Rectal smooth muscle tissue (tissue), 1 donor: ENCODE results near the gene STXBP6.
A peak's percentile ranks its signal among the peaks of the same experiment; 100 is the strongest.

Experiments used
- H3K27ac ChIP-seq: one replicate; pipeline ENCODE4 v1.7.0; 2013; ENCODE audit warnings: low read depth, low read length, inconsistent platforms
- H3K27me3 ChIP-seq: one replicate; pipeline ENCODE4 v1.7.0; 2013; ENCODE audit warnings: low read length; ENCODE audit not compliant: control insufficient read depth, insufficient read depth
- H3K36me3 ChIP-seq: one replicate; pipeline ENCODE4 v1.7.0; 2013; ENCODE audit warnings: low read length; ENCODE audit not compliant: control insufficient read depth, insufficient read depth
- H3K4me1 ChIP-seq: one replicate; pipeline ENCODE4 v1.7.0; 2013; ENCODE audit warnings: low read length; ENCODE audit not compliant: control insufficient read depth, insufficient read depth
- H3K4me3 ChIP-seq: one replicate; pipeline ENCODE4 v1.7.0; 2013; ENCODE audit warnings: low read length
- H3K9ac ChIP-seq: one replicate; pipeline ENCODE4 v1.7.0; 2013; ENCODE audit warnings: low read length

Gene STXBP6

GRCh38 chr14:25048170-25049016, 1.6 kb downstream of the STXBP6 start:
- H3K27ac ChIP-seq = peak overlapping the region; percentile 33

GRCh38 chr14:25046301-25046943, 3.5 kb downstream of the STXBP6 start:
- Histone ChIP-seq H3K36me3 (no peaks in the 10 kb centered on the region), H3K27ac (no peak overlapping the region), H3K4me3 (no peak overlapping the region), H3K27me3 (no peaks in the 10 kb centered on the region), H3K9ac (no peak overlapping the region), H3K4me1 (peaks cover 13% of the 10 kb centered on the region)

More at GRCh38 chr14:25048170-25049016, 1.6 kb downstream of the STXBP6 start:
- Histone ChIP-seq H3K4me1 (peaks cover 13% of the 10 kb centered on the region), H3K9ac (no peak overlapping the region), H3K27me3 (no peaks in the 10 kb centered on the region), H3K4me3 (peak overlapping the region; percentile 72), H3K36me3 (no peaks in the 10 kb centered on the region)

GRCh38 chr14:25044106-25044698, 5.7 kb downstream of the STXBP6 start:
- no peaks in the 10 kb centered on the region for H3K27me3 ChIP-seq
- H3K4me3 ChIP-seq = no peak overlapping the region
- no peak overlapping the region for H3K9ac ChIP-seq
- no peak overlapping the region for H3K27ac ChIP-seq
- H3K36me3 ChIP-seq = no peaks in the 10 kb centered on the region
- peaks cover 8% of the 10 kb centered on the region for H3K4me1 ChIP-seq

GRCh38 chr14:25042362-25043299, 7.3 kb downstream of the STXBP6 start:
- Histone ChIP-seq H3K4me3 (no peak overlapping the region), H3K4me1 (peaks cover 2% of the 10 kb centered on the region), H3K27me3 (no peaks in the 10 kb centered on the region), H3K27ac (no peak overlapping the region), H3K36me3 (no peaks in the 10 kb centered on the region), H3K9ac (no peak overlapping the region)

- Histone ChIP-seq H3K4me3 (no peak overlapping the region), H3K27me3 (no peaks in the 10 kb centered on the region), H3K36me3 (no peaks in the 10 kb centered on the region), H3K27ac (no peak overlapping the region), H3K9ac (no peak overlapping the region), H3K4me1 (peaks cover 2% of the 10 kb centered on the region)
These were observed 8.0 kb downstream of the STXBP6 start for GRCh38 chr14:25041898-25042297.

GRCh38 chr14:25041484-25041883, 8.5 kb downstream of the STXBP6 start:
- Histone ChIP-seq H3K36me3 (no peaks in the 10 kb centered on the region), H3K4me3 (no peak overlapping the region), H3K27me3 (no peaks in the 10 kb centered on the region), H3K4me1 (peaks cover 2% of the 10 kb centered on the region), H3K9ac (no peak overlapping the region), H3K27ac (no peak overlapping the region)

GRCh38 chr14:25039933-25040332, 10.0 kb downstream of the STXBP6 start:
- Histone ChIP-seq H3K4me1 (peaks cover 2% of the 10 kb centered on the region), H3K4me3 (no peak overlapping the region), H3K27me3 (no peaks in the 10 kb centered on the region), H3K9ac (no peak overlapping the region), H3K36me3 (no peaks in the 10 kb centered on the region), H3K27ac (no peak overlapping the region)

- H3K4me1 ChIP-seq = no peaks in the 10 kb centered on the region
- H3K36me3 ChIP-seq = no peaks in the 10 kb centered on the region
- no peak overlapping the region for H3K27ac ChIP-seq
- no peaks in the 10 kb centered on the region for H3K27me3 ChIP-seq
- no peak overlapping the region for H3K9ac ChIP-seq
- H3K4me3 ChIP-seq = no peak overlapping the region
These were observed 11.8 kb downstream of the STXBP6 start for GRCh38 chr14:25038044-25038668.

GRCh38 chr14:25037032-25037431, 12.9 kb downstream of the STXBP6 start:
- Histone ChIP-seq H3K27me3 (no peaks in the 10 kb centered on the region), H3K4me1 (no peaks in the 10 kb centered on the region), H3K36me3 (no peaks in the 10 kb centered on the region), H3K27ac (no peak overlapping the region), H3K4me3 (no peak overlapping the region), H3K9ac (no peak overlapping the region)

- no peak overlapping the region for H3K4me3 ChIP-seq
- no peak overlapping the region for H3K27ac ChIP-seq
- no peaks in the 10 kb centered on the region for H3K36me3 ChIP-seq
- H3K9ac ChIP-seq = no peak overlapping the region
- H3K27me3 ChIP-seq = no peaks in the 10 kb centered on the region
- H3K4me1 ChIP-seq = no peaks in the 10 kb centered on the region
These were observed 14.9 kb downstream of the STXBP6 start for GRCh38 chr14:25034803-25035681.

GRCh38 chr14:25033358-25033757, 16.6 kb downstream of the STXBP6 start:
- no peaks in the 10 kb centered on the region for H3K4me1 ChIP-seq
- H3K9ac ChIP-seq = no peak overlapping the region

More at GRCh38 chr14:25033358-25033757, 16.6 kb downstream of the STXBP6 start:
- Histone ChIP-seq H3K4me3 (no peak overlapping the region), H3K27ac (no peak overlapping the region), H3K36me3 (no peaks in the 10 kb centered on the region), H3K27me3 (no peaks in the 10 kb centered on the region)
